ENCODE data around the gene SLC30A2.

GRCh38 chr1:26079178-26079563, 33.3 kb upstream of the SLC30A2 start:
- TF ChIP-seq CTCF (IDR thresholded peaks at IDR 0.05 in 8 of 11, conservative IDR thresholded peaks at IDR 0.05 in 3 of 11) (no peak), POLR2AphosphoS5 (IDR thresholded peaks at IDR 0.05) (no peak), POLR2A (IDR thresholded peaks at IDR 0.05) (no peak)

Measured in spleen (tissue), 7 donors.